HG02943 (cell line): ENCODE results near the gene IDI1.
"Not testable (repeated sequence)": the region's sequence is repeated elsewhere in the genome, so short reads cannot be mapped to it uniquely, and the experiment has no call there.

Experiments
- ATAC-seq: cut with Tn5 transposase; IDR thresholded peaks from one replicate; pipeline ENCODE4 v1.9.1; 2021; ENCODE audit warnings: mild to moderate bottlenecking, low read depth, moderate library complexity; ENCODE audit not compliant: unreplicated experiment

The IDI1 gene

GRCh38 chr10:1048732-1049424, at the start of gene IDI1:
Gene IDI1, minus strand, starts transcription at chr10:1049119. Its CDS starts 116 bp downstream, at chr10:1049003.
- ATAC-seq = peak; percentile 78

- no peak for ATAC-seq
Measured at GRCh38 chr10:1097436-1097835, 48.5 kb upstream of the IDI1 start.

- ATAC-seq = no peak
Measured at GRCh38 chr10:1096287-1096889, 47.5 kb upstream of the IDI1 start.

GRCh38 chr10:1095498-1095897, 46.6 kb upstream of the IDI1 start:
- ATAC-seq = no peak

- no peak for ATAC-seq
Measured at GRCh38 chr10:1094112-1095057, 45.5 kb upstream of the IDI1 start.

GRCh38 chr10:1093696-1094095, 44.8 kb upstream of the IDI1 start:
- ATAC-seq = no peak

GRCh38 chr10:1090696-1091095, 41.8 kb upstream of the IDI1 start:
- no peak for ATAC-seq

GRCh38 chr10:1089017-1089689, 40.2 kb upstream of the IDI1 start:
- no peak for ATAC-seq

GRCh38 chr10:1086787-1087186, 37.9 kb upstream of the IDI1 start:
- ATAC-seq = no peak

GRCh38 chr10:1085258-1085657, 36.3 kb upstream of the IDI1 start:
- no peak for ATAC-seq

GRCh38 chr10:1084011-1084950, 35.4 kb upstream of the IDI1 start:
- no peak for ATAC-seq

GRCh38 chr10:1083581-1083980, 34.7 kb upstream of the IDI1 start:
- no peak for ATAC-seq

- ATAC-seq = no peak
Measured at GRCh38 chr10:1078668-1079067, 29.7 kb upstream of the IDI1 start.

- no peak for ATAC-seq
Measured at GRCh38 chr10:1074748-1075308, 25.9 kb upstream of the IDI1 start.

GRCh38 chr10:1074052-1074747, 25.3 kb upstream of the IDI1 start:
- no peak for ATAC-seq

- no peak for ATAC-seq
Measured at GRCh38 chr10:1070919-1071318, 22.0 kb upstream of the IDI1 start.

- no peak for ATAC-seq
Measured at GRCh38 chr10:1068380-1069361, 19.8 kb upstream of the IDI1 start.

- ATAC-seq = not testable (repeated sequence)
Measured at GRCh38 chr10:1066734-1067133, 17.8 kb upstream of the IDI1 start.
